B cell (primary cell): ENCODE measurements around the gene SRC. TPM values are rescaled to one million over a fixed set of nuclear protein-coding genes. Genes with fewer than 3 reads are reported as not detected.

Experiments used
- ATAC-seq: fragments of 200-7000 bp; cut with Tn5 transposase; one replicate; pipeline ENCODE4 v1.10.0; 2021; ENCODE audit warnings: low read depth, mild to moderate bottlenecking, moderate number of reproducible peaks, moderate library complexity
- CTCF ChIA-PET: fragments of 350-600 bp; sonication (Branson Sonifier 250); formaldehyde crosslinking; loops from one replicate; lab custom pipeline; 2021; ENCODE audit warnings: antibody characterized with exemption, inconsistent platforms; lab: Charles Lee
- POLR2A ChIA-PET: fragments of 350-600 bp; sonication (Branson Sonifier 250); formaldehyde crosslinking; loops from one replicate; lab custom pipeline; 2021; ENCODE audit warnings: antibody characterized with exemption; lab: Charles Lee
- DNase-seq: peaks from one replicate; pipeline ENCODE4 v3.0.0; 2013
- H2AFZ ChIP-seq: 2 replicates; pipeline ENCODE4 v1.6.1; 2012; ENCODE audit warnings: mild to moderate bottlenecking, low read depth, low read length; ENCODE audit not compliant: insufficient read depth, poor library complexity, severe bottlenecking
- H3K27ac ChIP-seq, 2 donors: 1 replicate in 1 of 2; 2 replicates in 1 of 2; pipeline ENCODE4 v1.5.1; 2012 to 2013; ENCODE audit warnings: low read length in 2 of 2, mild to moderate bottlenecking in 2 of 2, moderate library complexity in 1 of 2
- H3K27me3 ChIP-seq, 4 experiments: fragments of 200-600 bp in 1 of 4; sonication (generic) in 1 of 4; replicated peaks in 1 of 4; 1 replicate in 2 of 4; 2 replicates in 2 of 4; pipeline versions ENCODE4 v1.6.1 to v1.7.0; 2013 to 2016; ENCODE audit warnings: low read length in 3 of 4, mild to moderate bottlenecking in 2 of 4, mixed read lengths in 1 of 4, moderate library complexity in 1 of 4; ENCODE audit not compliant: insufficient read depth in 4 of 4, control insufficient read depth in 3 of 4; ENCODE audit errors: control extremely low read depth in 1 of 4
- H3K36me3 ChIP-seq, 2 experiments: replicated peaks in 1 of 2; 1 replicate in 1 of 2; 2 replicates in 1 of 2; pipeline versions ENCODE4 v1.6.1 to v1.7.1; 2013; ENCODE audit warnings: low read length in 1 of 2; ENCODE audit not compliant: insufficient read depth in 2 of 2, control insufficient read depth in 1 of 2; ENCODE audit errors: control extremely low read depth in 1 of 2, extremely low read depth in 1 of 2
- H3K4me1 ChIP-seq, 2 donors: fragments of 200-600 bp in 1 of 2; sonication (generic) in 1 of 2; 1 replicate in 1 of 2; 2 replicates in 1 of 2; pipeline versions ENCODE4 v1.5.1 to v1.6.1; 2013 to 2017; ENCODE audit warnings: low read length in 2 of 2; ENCODE audit not compliant: control insufficient read depth in 2 of 2, insufficient read depth in 2 of 2
- H3K4me2 ChIP-seq: replicated peaks from 2 replicates; pipeline ENCODE3; 2012; ENCODE audit warnings: mild to moderate bottlenecking, low read depth, low read length; ENCODE audit not compliant: poor library complexity, severe bottlenecking
- H3K4me3 ChIP-seq, 5 experiments: fragments of 200-600 bp in 1 of 5; sonication (generic) in 1 of 5; 1 replicate in 3 of 5; 2 replicates in 2 of 5; pipeline versions ENCODE4 v1.5.1 to v1.7.0; 2011 to 2016; ENCODE audit warnings: low read length in 4 of 5, mild to moderate bottlenecking in 4 of 5, low read depth in 2 of 5, control low read depth in 1 of 5, moderate library complexity in 1 of 5; ENCODE audit not compliant: insufficient read depth in 1 of 5; ENCODE audit errors: control extremely low read depth in 1 of 5, extremely low read depth in 1 of 5
- H3K79me2 ChIP-seq: fragments of 200-600 bp; sonication (generic); one replicate; pipeline ENCODE4 v1.6.0; 2016; ENCODE audit warnings: low read length; ENCODE audit not compliant: control insufficient read depth, insufficient read depth
- H3K9ac ChIP-seq: fragments of 200-600 bp; sonication (generic); 2 replicates; pipeline ENCODE4 v1.6.1; 2017; ENCODE audit warnings: mild to moderate bottlenecking, low read length, moderate library complexity
- H3K9me3 ChIP-seq, 3 donors: one replicate each; pipeline versions ENCODE4 v1.6.1 to v1.7.1; 2013; ENCODE audit warnings: low read length in 2 of 3; ENCODE audit not compliant: control insufficient read depth in 2 of 3, insufficient read depth in 1 of 3; ENCODE audit errors: control extremely low read depth in 1 of 3
- H4K20me1 ChIP-seq: 2 replicates; pipeline ENCODE4 v1.6.0; 2012; ENCODE audit warnings: mild to moderate bottlenecking, low read length; ENCODE audit not compliant: insufficient read depth, control insufficient read depth, poor library complexity, severe bottlenecking
- H3K27ac Mint-ChIP-seq: one replicate; pipeline ENCODE4 v1.8.0; 2021; ENCODE audit warnings: mixed read lengths
- H3K27me3 Mint-ChIP-seq: one replicate; pipeline ENCODE4 v1.8.0; 2021; ENCODE audit warnings: mixed read lengths
- H3K4me1 Mint-ChIP-seq: one replicate; pipeline ENCODE4 v1.8.0; 2021; ENCODE audit warnings: mixed read lengths
- H3K4me3 Mint-ChIP-seq: one replicate; pipeline ENCODE4 v1.8.0; 2021; ENCODE audit warnings: mixed read lengths
- H3K9me3 Mint-ChIP-seq: one replicate; pipeline ENCODE4 v1.8.0; 2022; ENCODE audit warnings: mixed read lengths; ENCODE audit not compliant: insufficient read depth
- EZH2 ChIP-seq: IDR thresholded peaks from 2 replicates; pipeline ENCODE4 v1.6.1; 2012; ENCODE audit warnings: borderline replicate concordance, low read depth, mild to moderate bottlenecking, moderate library complexity, low read length; ENCODE audit not compliant: insufficient read depth, poor library complexity, severe bottlenecking
- WGBS: methylation state at CpG from one replicate; pipeline ENCODE4 v1.1.5; 2013; ENCODE audit warnings: missing lambda C conversion rate; ENCODE audit not compliant: insufficient coverage; 5-methylcytosine and 5-hydroxymethylcytosine counted together
- intact Hi-C: fragments of 100-400 bp; cut with micrococcal nuclease; formaldehyde crosslinking; loops from one replicate; pipeline ENCODE4 v1.10.0; 2022
- polyA plus RNA-seq: library from polyadenylated mRNA; depleted of rRNA; stranded (reverse); fragments of >200 nt; gene quantifications from 2 replicates; pipeline ENCODE4 v1.2.3, GENCODE V29; 2012
- total RNA-seq, 2 donors: library from RNA; stranded (reverse); fragments of 120-200 nt in 1 of 2; gene quantifications; 1 replicate in 1 of 2; 2 replicates in 1 of 2; pipeline versions ENCODE4 v1.2.3 to v1.2.4, GENCODE V29; 2013 to 2022
- TF ChIP-seq, protein P1 (sequence below): fragments of 200-600 bp; IDR thresholded peaks from one replicate; pipeline ENCODE4 v1.8.0; 2022; ENCODE audit warnings: antibody characterized with exemption, mild to moderate bottlenecking

The SRC gene
- total and polyA plus RNA-seq, 2 donors (not counting 1 experiment from before 2014, with no cell fraction given) = 6.5 to 16.8 TPM

DNA sequence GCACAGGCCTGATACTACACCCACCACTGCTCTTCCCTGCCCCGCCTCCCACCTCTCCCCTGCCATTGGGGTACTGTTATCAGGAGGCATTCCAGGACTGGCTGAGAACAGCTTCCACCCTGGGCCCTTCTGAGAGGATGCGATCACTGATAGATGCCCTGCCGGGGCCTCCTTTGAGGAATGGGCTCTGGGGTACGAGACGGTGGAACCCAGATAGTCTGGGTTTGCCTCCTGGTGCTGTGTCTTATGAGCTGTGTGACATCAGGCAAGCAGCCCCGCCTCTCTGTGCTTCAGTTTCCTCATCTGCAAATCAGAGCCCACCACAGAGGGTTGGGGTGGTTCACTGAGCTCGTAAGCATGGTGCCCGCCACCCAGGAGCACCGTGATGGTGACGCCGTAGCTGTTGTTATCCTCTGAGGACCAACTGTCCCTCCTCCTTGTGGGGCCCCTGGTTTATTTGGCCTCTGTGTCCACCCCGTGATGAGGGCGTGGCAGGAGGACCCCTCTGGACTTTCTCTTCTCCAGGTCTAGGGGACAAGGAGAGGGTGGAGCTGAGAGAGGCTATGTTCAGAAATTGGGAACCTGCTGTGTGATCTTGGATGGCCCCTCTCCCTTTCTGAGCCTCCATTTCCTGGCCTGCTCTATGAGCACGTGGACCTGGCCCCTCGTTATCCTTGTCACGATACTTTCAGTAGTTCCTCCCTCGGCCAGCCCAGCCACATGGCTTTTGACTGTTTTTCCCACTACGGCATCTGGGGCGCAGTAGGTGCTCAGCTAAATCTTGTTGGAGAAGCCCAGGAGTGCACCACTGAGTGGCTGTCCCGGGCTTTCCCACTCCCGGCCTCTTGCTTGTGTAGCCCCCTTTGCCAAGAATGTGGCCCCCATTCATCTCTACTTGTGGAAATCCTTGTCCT, 18.3 kb downstream of the SRC start:
- Histone ChIP-seq H3K4me3 (no peak overlapping the region), H3K36me3 (no peaks in the 10 kb centered on the region), H3K79me2 (peaks cover 6% of the 10 kb centered on the region), H3K4me2 (no peak overlapping the region), H3K9ac (no peak overlapping the region), H3K27me3 (no peaks in the 10 kb centered on the region), H3K4me1 (peaks cover 24 to 35% of the 10 kb centered on the region in 2 donors), H3K9me3 (no peaks in the 10 kb centered on the region), H2AFZ (no peak overlapping the region), H4K20me1 (no peaks in the 10 kb centered on the region), H3K27ac (no peak overlapping the region)
- CTCF ChIA-PET = interaction anchor here (0.6 to 2.0 kb wide), 3 partner anchors 18 to 54 kb away, joined by 3 to 5 read pairs (median 5); no protein-coding TSS in a partner anchor
- 94% methylated on average over 19 of the region's 21 CpGs for WGBS
- no peak for TF ChIP-seq EZH2
- TF ChIP-seq, protein P1, sequence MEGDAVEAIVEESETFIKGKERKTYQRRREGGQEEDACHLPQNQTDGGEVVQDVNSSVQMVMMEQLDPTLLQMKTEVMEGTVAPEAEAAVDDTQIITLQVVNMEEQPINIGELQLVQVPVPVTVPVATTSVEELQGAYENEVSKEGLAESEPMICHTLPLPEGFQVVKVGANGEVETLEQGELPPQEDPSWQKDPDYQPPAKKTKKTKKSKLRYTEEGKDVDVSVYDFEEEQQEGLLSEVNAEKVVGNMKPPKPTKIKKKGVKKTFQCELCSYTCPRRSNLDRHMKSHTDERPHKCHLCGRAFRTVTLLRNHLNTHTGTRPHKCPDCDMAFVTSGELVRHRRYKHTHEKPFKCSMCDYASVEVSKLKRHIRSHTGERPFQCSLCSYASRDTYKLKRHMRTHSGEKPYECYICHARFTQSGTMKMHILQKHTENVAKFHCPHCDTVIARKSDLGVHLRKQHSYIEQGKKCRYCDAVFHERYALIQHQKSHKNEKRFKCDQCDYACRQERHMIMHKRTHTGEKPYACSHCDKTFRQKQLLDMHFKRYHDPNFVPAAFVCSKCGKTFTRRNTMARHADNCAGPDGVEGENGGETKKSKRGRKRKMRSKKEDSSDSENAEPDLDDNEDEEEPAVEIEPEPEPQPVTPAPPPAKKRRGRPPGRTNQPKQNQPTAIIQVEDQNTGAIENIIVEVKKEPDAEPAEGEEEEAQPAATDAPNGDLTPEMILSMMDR = no peak
- POLR2A ChIA-PET = interaction anchor here (1.8 kb wide), 1 partner anchor 18 kb away, joined by 6 read pairs; no protein-coding TSS in a partner anchor
- peaks cover 28% of the 10 kb centered on the region for H3K4me1 Mint-ChIP-seq
- no peak overlapping the region for H3K27ac Mint-ChIP-seq
- H3K4me3 Mint-ChIP-seq = no peak overlapping the region
- intact Hi-C loops = no loop called here
- ATAC-seq (no peak), DNase-seq (no peak)
- H3K27me3 Mint-ChIP-seq = no peaks in the 10 kb centered on the region
- H3K9me3 Mint-ChIP-seq = no peaks in the 10 kb centered on the region

DNA sequence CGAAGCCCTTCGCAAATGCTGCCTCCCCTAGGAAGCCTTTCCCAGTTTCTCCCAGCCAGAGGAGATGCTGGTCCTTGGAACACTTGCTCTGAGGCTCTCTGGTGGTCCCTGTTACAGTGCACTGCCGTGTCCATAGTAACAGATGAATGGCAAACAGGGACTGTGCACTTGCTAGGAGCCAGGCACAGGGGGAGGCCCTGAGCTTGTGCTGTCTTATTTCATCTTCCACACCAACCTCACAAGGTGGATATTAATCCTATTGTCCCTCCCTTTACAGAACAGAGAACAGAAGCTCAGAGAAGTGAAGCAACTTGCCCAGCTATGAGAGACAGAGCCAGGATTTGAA, 19.0 kb downstream of the SRC start:
- no peaks in the 10 kb centered on the region for H3K27me3 ChIP-seq
- no peak overlapping the region for H3K27ac ChIP-seq
- H3K27ac Mint-ChIP-seq = no peak overlapping the region
- no peak overlapping the region for H2AFZ ChIP-seq
- peaks cover 24 to 35% of the 10 kb centered on the region in 2 donors for H3K4me1 ChIP-seq
- H4K20me1 ChIP-seq = no peaks in the 10 kb centered on the region
- no peaks in the 10 kb centered on the region for H3K36me3 ChIP-seq
- POLR2A ChIA-PET = no interaction called here
- H3K9me3 ChIP-seq = no peaks in the 10 kb centered on the region
- H3K4me2 ChIP-seq = no peak overlapping the region
- H3K4me3 Mint-ChIP-seq = no peak overlapping the region
- H3K27me3 Mint-ChIP-seq = no peaks in the 10 kb centered on the region
- CTCF ChIA-PET = interaction anchor here (0.6 to 2.0 kb wide), 3 partner anchors 17 to 55 kb away, joined by 3 to 5 read pairs (median 5); no protein-coding TSS in a partner anchor
- WGBS = 100% methylated on average over 2 of the region's 3 CpGs
- H3K4me3 ChIP-seq = no peak overlapping the region
- ATAC-seq (no peak), DNase-seq (no peak)
- TF ChIP-seq EZH2 = no peak
- TF ChIP-seq, protein P1 = no peak
- no peaks in the 10 kb centered on the region for H3K9me3 Mint-ChIP-seq
- H3K79me2 ChIP-seq = peaks cover 6% of the 10 kb centered on the region
- no peak overlapping the region for H3K9ac ChIP-seq
- intact Hi-C loops = no loop called here
- peaks cover 28% of the 10 kb centered on the region for H3K4me1 Mint-ChIP-seq
